GM10266 (cell line): ENCODE data around the gene CCT5.

Source experiments
- DNase-seq: peaks from one replicate; pipeline ENCODE4 v3.0.0; 2012; ENCODE audit errors: extremely low spot score
- CTCF ChIP-seq: IDR thresholded peaks from 2 replicates; pipeline ENCODE4 v1.5.1; 2012; ENCODE audit warnings: mild to moderate bottlenecking, low read depth; ENCODE audit not compliant: control insufficient read depth, insufficient read depth; ENCODE audit errors: missing control alignments

CCT5 gene

GRCh38 chr5:10286162-10286861, 36.2 kb downstream of the CCT5 start:
- DNase-seq: no peak
- no peak for TF ChIP-seq CTCF

DNA sequence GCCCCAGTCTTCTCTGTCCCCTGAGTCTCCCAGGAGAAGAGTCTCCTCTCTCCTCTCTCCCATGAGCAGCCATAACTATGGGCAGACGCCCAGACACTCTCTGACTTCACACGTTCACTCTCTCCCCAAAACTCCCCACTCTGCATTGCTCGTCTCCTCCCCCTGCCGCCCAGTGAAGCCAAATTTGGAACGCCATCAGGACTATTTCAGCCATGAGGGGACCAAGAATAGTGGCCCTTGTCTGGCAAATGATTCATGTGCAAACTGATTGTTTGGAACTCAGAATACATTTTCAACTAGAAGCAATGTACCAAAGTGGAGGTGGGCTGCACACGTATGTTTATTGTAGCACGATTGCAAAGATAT, 36.8 kb downstream of the CCT5 start:
- TF ChIP-seq CTCF: no peak
- no peak for DNase-seq

GRCh38 chr5:10288592-10289219, 38.6 kb downstream of the CCT5 start:
- DNase-seq: no peak
- no peak for TF ChIP-seq CTCF

DNA sequence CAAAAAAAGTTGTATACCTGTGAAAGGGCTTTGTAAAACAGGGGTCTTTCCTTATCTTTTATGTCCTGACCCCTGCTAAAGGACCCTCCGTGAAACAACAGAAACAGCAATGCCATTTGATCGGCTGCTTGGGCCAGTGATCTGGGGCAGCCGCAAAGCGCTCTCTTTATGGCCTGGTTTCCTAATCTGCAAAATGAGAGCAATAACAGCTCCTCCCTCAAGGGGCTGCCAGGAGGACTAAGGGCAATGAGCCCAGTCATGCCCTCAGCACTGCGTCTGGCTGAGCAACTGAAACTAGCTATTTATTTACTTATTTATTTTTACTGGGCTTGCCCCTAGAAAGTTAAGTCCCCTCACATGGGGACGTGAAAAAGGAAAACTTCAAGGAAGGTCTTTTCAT, 39.3 kb downstream of the CCT5 start:
- DNase-seq: no peak
- TF ChIP-seq CTCF: no peak

DNA sequence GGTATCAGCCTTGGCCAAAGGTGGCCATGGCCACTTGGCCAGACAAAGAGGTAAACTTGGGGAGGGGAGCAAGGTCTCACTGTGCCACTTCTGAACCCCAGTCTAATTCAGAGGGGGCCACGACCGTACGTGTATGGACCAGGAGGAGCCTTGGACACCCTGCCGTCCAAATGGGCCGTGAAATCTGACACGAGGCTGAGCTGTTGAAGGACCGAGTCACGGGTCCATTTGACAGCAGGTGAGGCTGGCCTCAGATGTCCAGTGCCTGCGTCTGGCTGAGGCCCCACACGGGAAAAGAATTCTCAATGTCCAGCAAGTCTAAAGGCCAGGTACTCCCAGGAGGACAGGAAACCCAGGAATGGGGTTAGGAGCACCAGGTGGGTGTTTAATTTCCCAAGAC, 39.9 kb downstream of the CCT5 start:
- no peak for DNase-seq
- no peak for TF ChIP-seq CTCF

GRCh38 chr5:10290438-10290837, 40.4 kb downstream of the CCT5 start:
- DNase-seq: no peak
- no peak for TF ChIP-seq CTCF

DNA sequence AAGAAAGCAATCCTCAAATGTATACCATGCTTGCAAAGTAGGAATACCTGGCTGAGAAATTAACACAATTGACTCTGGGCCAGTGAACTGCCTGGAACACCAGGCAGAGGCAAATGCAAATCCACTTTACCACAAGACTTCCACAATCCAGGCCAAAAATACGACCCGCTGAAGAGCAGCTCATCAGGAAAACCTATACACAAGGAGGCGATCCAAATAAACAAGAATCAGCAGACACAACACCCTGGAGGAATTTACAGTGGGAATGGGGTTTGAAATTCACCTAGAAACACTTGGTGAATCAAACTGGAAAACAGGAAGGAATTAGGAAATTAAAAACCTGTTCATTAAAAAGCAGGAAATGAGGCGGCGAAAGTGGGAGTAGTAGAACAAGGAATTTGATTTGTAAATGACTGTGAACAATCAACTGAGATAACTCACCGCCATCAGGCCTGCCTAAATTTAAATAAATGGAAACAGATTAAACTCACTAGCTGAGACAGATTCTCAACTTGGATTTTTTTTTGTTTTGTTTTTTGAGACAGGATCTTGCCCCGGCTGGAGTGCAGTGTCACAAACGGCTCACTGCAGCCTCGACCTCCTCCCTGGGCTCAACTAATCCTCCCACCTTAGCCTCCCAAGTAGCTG, 41.7 kb downstream of the CCT5 start:
- TF ChIP-seq CTCF: no peak
- no peak for DNase-seq
